ENCODE data around the gene SPDYE1. TPM values are rescaled to one million over a fixed set of nuclear protein-coding genes. Genes with fewer than 3 reads are reported as not detected.
A peak's percentile ranks its signal among the peaks of the same experiment; 100 is the strongest.
"Not testable (repeated sequence)": the region's sequence is repeated elsewhere in the genome, so short reads cannot be mapped to it uniquely, and the experiment has no call there.

Gene SPDYE1
- total and polyA plus RNA-seq, 2 of the 13 experiments (the other 11 are each of a cell fraction or from before 2014, with no cell fraction given) = not detected

DNA sequence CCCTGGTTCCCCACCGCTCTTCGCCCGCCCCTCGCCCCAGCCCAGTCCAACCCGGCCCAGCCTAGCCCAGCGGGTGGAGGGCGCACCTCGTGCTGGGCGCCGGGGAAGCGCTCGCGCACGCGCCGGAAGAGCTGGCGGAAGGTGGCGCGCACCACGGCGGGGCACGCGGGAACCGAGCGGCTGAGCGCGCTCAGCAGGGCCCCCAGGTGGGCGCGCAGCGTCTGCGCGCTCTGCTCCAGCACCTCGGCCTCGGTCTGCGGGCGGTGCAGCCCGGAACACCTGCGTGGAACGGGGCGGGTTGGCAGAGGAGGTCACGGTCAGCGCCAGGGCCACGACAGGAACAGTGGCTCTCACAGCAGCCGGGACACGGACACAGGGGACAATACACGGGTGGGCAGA lies 42.8 kb downstream of the SPDYE1 start:
- H3K9ac ChIP-seq (ENCODE audit: insufficient read depth, low read depth, low read length); H3K4me2 ChIP-seq (ENCODE audit: low read depth, low read length); ATAC-seq; H4K20me1 ChIP-seq (ENCODE audit: insufficient read depth, low read length); H3K4me3 ChIP-seq (replicated peaks in 1 of 3; ENCODE audit: insufficient read depth in 1 of 3, low read depth in 2 of 3, low read length in 3 of 3); H3K79me2 ChIP-seq (ENCODE audit: insufficient read depth, low read length); H3K27me3 ChIP-seq (ENCODE audit: control insufficient read depth in 1 of 2, insufficient read depth in 2 of 2, low read length in 2 of 2); POLR2A ChIA-PET; H3K27ac ChIP-seq (ENCODE audit: extremely low read length, insufficient read depth, low read length); intact Hi-C loops (cut with micrococcal nuclease; ENCODE audit: unreplicated experiment); in situ Hi-C loops (cut with HindIII; ENCODE audit: extremely low pct_ligation_motif_present, low pct_unique_long_range_greater_than_20kb); CTCF ChIA-PET (ENCODE audit: low intra/inter-chr PET ratio, low total read pairs); BruUV-seq (replicated peaks); H3K36me3 ChIP-seq (replicated peaks in 1 of 2; ENCODE audit: control insufficient read depth in 1 of 2, insufficient read depth in 2 of 2, low read length in 2 of 2); H3K9me3 ChIP-seq (ENCODE audit: low read length); DNase-seq (ENCODE audit: low spot score); H2AFZ ChIP-seq (ENCODE audit: low read length); FAIRE-seq: not testable (repeated sequence)
- peaks cover 35% of the 10 kb centered on the region for H3K4me1 ChIP-seq (ENCODE audit: insufficient read depth, low read length)
- WGBS (ENCODE audit: low lambda C conversion rate) = over 99% methylated on average over 25 of the region's 46 CpGs

DNA sequence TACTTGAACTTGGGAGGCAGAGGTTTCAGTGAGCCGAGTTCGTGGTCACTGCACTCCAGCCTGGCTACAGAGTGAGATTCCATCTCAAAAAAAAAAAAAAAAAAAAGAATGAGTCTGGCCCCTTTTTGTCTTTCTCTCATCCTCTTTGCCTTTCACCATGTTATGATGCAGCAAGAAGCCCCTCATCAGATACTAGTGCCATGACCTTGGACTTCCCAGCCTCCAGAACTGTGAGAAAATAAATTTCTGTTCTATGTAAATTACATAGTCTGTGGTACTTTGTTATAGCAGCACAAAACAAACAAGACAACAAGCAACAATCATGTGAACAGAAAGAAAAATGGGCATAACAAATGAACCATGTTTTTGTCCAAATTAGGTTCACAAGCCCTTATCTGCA lies 44.5 kb downstream of the SPDYE1 start:
- CTCF ChIA-PET (ENCODE audit: low intra/inter-chr PET ratio, low total read pairs) = no interaction called here
- intact Hi-C loops (cut with micrococcal nuclease; ENCODE audit: unreplicated experiment) (no loop called here), in situ Hi-C loops (cut with HindIII; ENCODE audit: extremely low pct_ligation_motif_present, low pct_unique_long_range_greater_than_20kb) (no loop called here)
- no peak for TF ChIP-seq SNRNP70 (IDR thresholded peaks at IDR 0.05; ENCODE audit: low read depth, low read length)
- peak; percentile 97; the same call in 1 of the 2 replicates for TF ChIP-seq ZNF564 (CRISPR knock-in tag; IDR thresholded peaks at IDR 0.05)
- FAIRE-seq (no peak), ATAC-seq (no peak), DNase-seq (ENCODE audit: low spot score) (no peak)
- no peak overlapping the region for H2AFZ ChIP-seq (ENCODE audit: low read length)
- no peak overlapping the region for H3K9ac ChIP-seq (ENCODE audit: insufficient read depth, low read depth, low read length)
- no TSS peak for BruUV-seq (replicated peaks)
- H3K27ac ChIP-seq (ENCODE audit: extremely low read length, insufficient read depth, low read length) = no peak overlapping the region
- no peak overlapping the region for H3K4me2 ChIP-seq (ENCODE audit: low read depth, low read length)
- H3K36me3 ChIP-seq (replicated peaks in 1 of 2; ENCODE audit: control insufficient read depth in 1 of 2, insufficient read depth in 2 of 2, low read length in 2 of 2) = peaks cover 6 to 9% of the 10 kb centered on the region in 2 experiments; a peak in 3 of 5 replicates
- H3K4me3 ChIP-seq (replicated peaks in 1 of 3; ENCODE audit: insufficient read depth in 1 of 3, low read depth in 2 of 3, low read length in 3 of 3) = no peak overlapping the region
- WGBS (ENCODE audit: low lambda C conversion rate) = 23% methylated on average over 2 of the region's 2 CpGs
- POLR2A ChIA-PET = no interaction called here
- no peaks in the 10 kb centered on the region for H3K9me3 ChIP-seq (ENCODE audit: low read length)
- peaks cover 24% of the 10 kb centered on the region for H3K79me2 ChIP-seq (ENCODE audit: insufficient read depth, low read length)
- no peaks in the 10 kb centered on the region for H4K20me1 ChIP-seq (ENCODE audit: insufficient read depth, low read length)
- H3K27me3 ChIP-seq (ENCODE audit: control insufficient read depth in 1 of 2, insufficient read depth in 2 of 2, low read length in 2 of 2) = no peaks in the 10 kb centered on the region; a peak in 1 of 5 replicates
- H3K4me1 ChIP-seq (ENCODE audit: insufficient read depth, low read length) = peaks cover 47% of the 10 kb centered on the region
